Ishikawa (cell line): ENCODE data around the gene RAET1E.

Experiments
- RAD21 ChIP-seq: IDR thresholded peaks from 2 replicates; pipeline ENCODE4 v1.6.1; 2012; ENCODE audit warnings: low read depth
- TF ChIP-seq, protein P1 (sequence below): IDR thresholded peaks from 2 replicates; pipeline ENCODE4 v1.6.1; 2012

DNA sequence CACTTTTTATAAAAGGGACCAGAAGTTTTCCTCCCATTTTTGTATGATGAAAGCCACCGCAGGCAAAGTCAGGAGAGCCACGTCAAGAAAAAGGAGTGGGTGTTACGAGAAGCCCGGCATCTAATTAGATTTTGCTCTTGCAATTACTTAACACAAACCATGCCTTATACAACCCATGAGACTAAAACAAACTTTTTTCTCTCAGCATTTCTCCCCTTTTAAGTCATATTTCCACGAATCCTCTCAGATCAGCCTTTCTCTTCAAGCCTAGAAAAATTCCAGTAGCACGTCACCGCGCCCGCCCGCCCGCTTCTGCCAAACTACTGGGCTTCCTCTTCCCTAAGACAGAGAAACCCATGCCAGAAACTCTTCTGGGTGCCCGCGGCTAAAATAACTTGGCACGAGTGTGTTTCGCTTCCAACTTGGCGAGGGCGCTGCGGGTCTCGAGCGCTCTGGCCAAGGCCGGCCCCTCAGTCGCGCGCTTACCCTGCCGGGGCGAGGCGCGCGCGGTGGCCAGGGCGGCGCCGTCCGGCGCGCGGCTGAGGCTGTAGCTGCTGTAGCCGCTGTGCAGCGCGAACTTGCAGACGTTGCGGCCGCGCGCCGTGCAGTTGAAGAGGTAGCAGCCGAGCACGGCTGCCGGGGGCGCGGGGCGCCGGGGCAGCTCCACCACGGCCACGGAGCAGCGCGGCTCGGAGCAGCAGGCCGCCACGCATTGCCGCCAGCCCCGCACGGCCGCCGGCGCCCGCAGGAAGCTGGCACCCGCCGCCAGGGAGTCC is 34.8 kb downstream of the RAET1E start:
- TF ChIP-seq RAD21 = no peak
- TF ChIP-seq, protein P1, sequence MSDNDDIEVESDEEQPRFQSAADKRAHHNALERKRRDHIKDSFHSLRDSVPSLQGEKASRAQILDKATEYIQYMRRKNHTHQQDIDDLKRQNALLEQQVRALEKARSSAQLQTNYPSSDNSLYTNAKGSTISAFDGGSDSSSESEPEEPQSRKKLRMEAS = no peak
